CD14-positive monocyte (primary cell): ENCODE results near the gene PIEZO1. TPM values are rescaled to one million over a fixed set of nuclear protein-coding genes. Genes with fewer than 3 reads are reported as not detected.

Experiments
- DNase-seq, 3 donors: peaks; one replicate each; pipeline ENCODE4 v3.0.0-alpha.2; 2011 to 2022
- H2AFZ ChIP-seq: 2 replicates; pipeline ENCODE4 v1.6.0; 2012; ENCODE audit warnings: mild to moderate bottlenecking, low read depth, low read length, inconsistent platforms; ENCODE audit not compliant: insufficient read depth, poor library complexity, severe bottlenecking
- H3K27ac ChIP-seq, 2 donors: 1 replicate in 1 of 2; 2 replicates in 1 of 2; pipeline ENCODE4 v1.5.1; 2012 to 2013; ENCODE audit warnings: low read length in 2 of 2, control low read depth in 1 of 2, inconsistent platforms in 1 of 2, low read depth in 1 of 2, mild to moderate bottlenecking in 1 of 2
- H3K27me3 ChIP-seq, 2 donors: one replicate each; pipeline versions ENCODE4 v1.6.0 to v1.6.1; 2011 to 2013; ENCODE audit warnings: low read length in 2 of 2; ENCODE audit not compliant: control insufficient read depth in 2 of 2, insufficient read depth in 2 of 2
- H3K36me3 ChIP-seq, 2 donors: replicated peaks in 1 of 2; 1 replicate in 1 of 2; 2 replicates in 1 of 2; pipeline versions ENCODE4 v1.5.1 to v1.6.1; 2012 to 2013; ENCODE audit warnings: low read length in 2 of 2, control low read depth in 1 of 2, inconsistent platforms in 1 of 2, mild to moderate bottlenecking in 1 of 2; ENCODE audit not compliant: insufficient read depth in 2 of 2, control insufficient read depth in 1 of 2
- H3K4me1 ChIP-seq, 2 donors: 1 replicate in 1 of 2; 2 replicates in 1 of 2; pipeline versions ENCODE4 v1.5.1 to v1.6.1; 2012 to 2013; ENCODE audit warnings: low read length in 2 of 2, control low read depth in 1 of 2, inconsistent platforms in 1 of 2, mild to moderate bottlenecking in 1 of 2, moderate library complexity in 1 of 2; ENCODE audit not compliant: insufficient read depth in 2 of 2, control insufficient read depth in 1 of 2
- H3K4me2 ChIP-seq: replicated peaks from 2 replicates; pipeline ENCODE3; 2012; ENCODE audit warnings: low read length, moderate library complexity, mild to moderate bottlenecking; ENCODE audit not compliant: poor library complexity, severe bottlenecking; ENCODE audit errors: extremely low read depth
- H3K4me3 ChIP-seq, 3 experiments: fragments of 200-600 bp in 1 of 3; sonication (generic) in 1 of 3; replicated peaks in 1 of 3; 1 replicate in 2 of 3; 2 replicates in 1 of 3; pipeline ENCODE4 v1.5.1; 2011 to 2013; ENCODE audit warnings: low read length in 3 of 3, mild to moderate bottlenecking in 3 of 3, control low read depth in 2 of 3, low read depth in 2 of 3, inconsistent platforms in 1 of 3, moderate library complexity in 1 of 3
- H3K79me2 ChIP-seq: 2 replicates; pipeline ENCODE4 v1.6.0; 2012; ENCODE audit warnings: mild to moderate bottlenecking, control low read depth, inconsistent platforms, low read length, moderate library complexity; ENCODE audit not compliant: insufficient read depth
- H3K9ac ChIP-seq: 2 replicates; pipeline ENCODE4 v1.6.0; 2017; ENCODE audit warnings: low read length, mild to moderate bottlenecking; ENCODE audit not compliant: insufficient read depth, poor library complexity, severe bottlenecking
- H3K9me3 ChIP-seq, 2 donors: replicated peaks in 1 of 2; 1 replicate in 1 of 2; 2 replicates in 1 of 2; pipeline versions ENCODE4 v1.5.1 to v1.6.1; 2012 to 2013; ENCODE audit warnings: low read length in 2 of 2, control low read depth in 1 of 2; ENCODE audit not compliant: control insufficient read depth in 1 of 2, insufficient read depth in 1 of 2
- H4K20me1 ChIP-seq: 2 replicates; pipeline ENCODE4 v1.6.0; 2012; ENCODE audit warnings: mild to moderate bottlenecking, low read length, control low read depth, moderate library complexity; ENCODE audit not compliant: insufficient read depth
- H3K27ac Mint-ChIP-seq, 7 donors: one replicate each; pipeline ENCODE4 v1.8.0; 2020; ENCODE audit warnings: mild to moderate bottlenecking in 7 of 7, mixed read lengths in 7 of 7, moderate library complexity in 6 of 7, inconsistent platforms in 2 of 7
- H3K27me3 Mint-ChIP-seq, 3 donors: one replicate each; pipeline ENCODE4 v1.8.0; 2021 to 2022; ENCODE audit warnings: low read depth in 3 of 3, mild to moderate bottlenecking in 3 of 3, mixed read lengths in 3 of 3, moderate library complexity in 3 of 3, inconsistent platforms in 1 of 3
- H3K36me3 Mint-ChIP-seq, 2 donors: one replicate each; pipeline ENCODE4 v1.8.0; 2020; ENCODE audit warnings: mixed read lengths in 2 of 2, inconsistent platforms in 1 of 2, mild to moderate bottlenecking in 1 of 2
- H3K4me1 Mint-ChIP-seq: one replicate; pipeline ENCODE4 v1.8.0; 2020; ENCODE audit warnings: mild to moderate bottlenecking, mixed read lengths
- H3K4me3 Mint-ChIP-seq, 2 donors: one replicate each; pipeline ENCODE4 v1.8.0; 2020; ENCODE audit warnings: mild to moderate bottlenecking in 2 of 2, mixed read lengths in 2 of 2, moderate library complexity in 1 of 2
- H3K9me3 Mint-ChIP-seq, 7 donors: one replicate each; pipeline ENCODE4 v1.8.0; 2020 to 2022; ENCODE audit warnings: mixed read lengths in 7 of 7, mild to moderate bottlenecking in 6 of 7, moderate library complexity in 6 of 7, inconsistent platforms in 2 of 7
- CTCF ChIP-seq: fragments of 200-600 bp; IDR thresholded peaks from one replicate; pipeline ENCODE4 v1.8.0; 2022; ENCODE audit warnings: antibody characterized with exemption, mild to moderate bottlenecking
- WGBS: methylation state at CpG from one replicate; pipeline ENCODE4 v1.1.5; 2013; ENCODE audit warnings: missing lambda C conversion rate; ENCODE audit not compliant: insufficient coverage; 5-methylcytosine and 5-hydroxymethylcytosine counted together
- intact Hi-C, 2 donors: fragments of 100-400 bp; cut with micrococcal nuclease; formaldehyde crosslinking; loops; one replicate each; pipeline versions ENCODE4 v1.15.0 to v1.15.1; 2023
- polyA plus RNA-seq, 3 donors: library from polyadenylated mRNA; depleted of rRNA in 1 of 3; unstranded in 2 of 3; stranded (reverse) in 1 of 3; fragments of 300-500 nt in 2 of 3; fragments of >200 nt in 1 of 3; fragmentation: Illumina TruSeq in 2 of 3; gene quantifications; 1 replicate in 2 of 3; 2 replicates in 1 of 3; pipeline ENCODE4 v1.2.3, GENCODE V29; 2012 to 2021

PIEZO1 gene
- polyA plus RNA-seq, 3 donors = 10.2 to 405 (median 15.0) TPM

- Mint-ChIP-seq H3K4me1 (no peaks in the 10 kb centered on the region), H3K9me3 (no peaks in the 10 kb centered on the region), H3K4me3 (no peak overlapping the region), H3K27me3 (peaks cover 0 to 1% (median 0%) of the 10 kb centered on the region in 3 donors), H3K36me3 (peaks cover 60 to 80% of the 10 kb centered on the region in 2 donors), H3K27ac (peak overlapping the region in 2 of 7 donors; percentile 9 to 40)
- H4K20me1 ChIP-seq = peaks cover 82% of the 10 kb centered on the region
- H3K79me2 ChIP-seq = peaks cover 17% of the 10 kb centered on the region
- H3K36me3 ChIP-seq = peaks cover 82 to 87% of the 10 kb centered on the region in 2 donors
- H3K4me2 ChIP-seq = no peak overlapping the region
- no peak overlapping the region for H3K9ac ChIP-seq
- no peaks in the 10 kb centered on the region for H3K9me3 ChIP-seq
- no peaks in the 10 kb centered on the region for H3K4me1 ChIP-seq
- WGBS = 93% methylated on average over 33 of the region's 34 CpGs
- no peak for DNase-seq
- intact Hi-C loops = no loop called here
- TF ChIP-seq CTCF = no peak
- no peak overlapping the region for H2AFZ ChIP-seq
- H3K27me3 ChIP-seq = no peaks in the 10 kb centered on the region
- H3K27ac ChIP-seq = no peak overlapping the region
- H3K4me3 ChIP-seq = no peak overlapping the region
Observed at GRCh38 chr16:88730632-88731607, 54.1 kb downstream of the PIEZO1 start.

- intact Hi-C loops = no loop called here
- peaks cover 84 to 87% of the 10 kb centered on the region in 2 donors for H3K36me3 ChIP-seq
- H3K4me1 ChIP-seq = no peaks in the 10 kb centered on the region
- no peak overlapping the region for H3K9ac ChIP-seq
- H3K4me2 ChIP-seq = no peak overlapping the region
- H2AFZ ChIP-seq = no peak overlapping the region
- H3K9me3 ChIP-seq = no peaks in the 10 kb centered on the region
- no peaks in the 10 kb centered on the region for H3K27me3 ChIP-seq
- peak overlapping the region in 1 of 7 donors; percentile 69 for H3K27ac Mint-ChIP-seq
- peaks cover 58 to 80% of the 10 kb centered on the region in 2 donors for H3K36me3 Mint-ChIP-seq
- 93% methylated on average over 19 of the region's 20 CpGs for WGBS
- no peak overlapping the region for H3K27ac ChIP-seq
- no peaks in the 10 kb centered on the region for H3K9me3 Mint-ChIP-seq
- H3K27me3 Mint-ChIP-seq = peaks cover 0 to 1% (median 0%) of the 10 kb centered on the region in 3 donors
- H3K4me3 Mint-ChIP-seq = no peak overlapping the region
- H3K4me1 Mint-ChIP-seq = no peaks in the 10 kb centered on the region
- no peak for TF ChIP-seq CTCF
- H3K4me3 ChIP-seq = no peak overlapping the region
- H3K79me2 ChIP-seq = peaks cover 11% of the 10 kb centered on the region
- DNase-seq = no peak
- peaks cover 79% of the 10 kb centered on the region for H4K20me1 ChIP-seq
Observed at GRCh38 chr16:88727871-88728270, 57.1 kb downstream of the PIEZO1 start.
